ENCODE measurements around the gene NEMF.
"Not testable (repeated sequence)": the region's sequence is repeated elsewhere in the genome, so short reads cannot be mapped to it uniquely, and the experiment has no call there.

Gene NEMF

GRCh38 chr14:49816118-49816517 is 36.5 kb downstream of the NEMF start:
- not testable (repeated sequence) for DNase-seq (ENCODE audit: low read depth)

- DNase-seq (ENCODE audit: low read depth): no peak
Measured at GRCh38 chr14:49808780-49809179, 43.8 kb downstream of the NEMF start.

GRCh38 chr14:49796025-49796424 is 56.6 kb downstream of the NEMF start:
- no peak for DNase-seq (ENCODE audit: low read depth)

GRCh38 chr14:49792618-49793017 is 60.0 kb downstream of the NEMF start:
- DNase-seq (ENCODE audit: low read depth): no peak

GRCh38 chr14:49786315-49786714 is 66.3 kb downstream of the NEMF start:
- DNase-seq (ENCODE audit: low read depth): no peak

GRCh38 chr14:49783394-49784014 is 69.1 kb downstream of the NEMF start:
- no peak for DNase-seq (ENCODE audit: low read depth)

GRCh38 chr14:49781040-49781439 is 71.5 kb downstream of the NEMF start:
- DNase-seq (ENCODE audit: low read depth): not testable (repeated sequence)

- DNase-seq (ENCODE audit: low read depth): no peak
Measured at GRCh38 chr14:49778421-49778820, 74.2 kb downstream of the NEMF start.

GRCh38 chr14:49774106-49774505 is 78.5 kb downstream of the NEMF start:
- no peak for DNase-seq (ENCODE audit: low read depth)

GRCh38 chr14:49771691-49772090 is 80.9 kb downstream of the NEMF start:
- DNase-seq (ENCODE audit: low read depth): not testable (repeated sequence)

GRCh38 chr14:49770212-49770817 is 82.3 kb downstream of the NEMF start:
- no peak for DNase-seq (ENCODE audit: low read depth)

GRCh38 chr14:49769581-49770211 is 82.9 kb downstream of the NEMF start:
- no peak for DNase-seq (ENCODE audit: low read depth)

- no peak for DNase-seq (ENCODE audit: low read depth)
Measured at GRCh38 chr14:49769171-49769570, 83.4 kb downstream of the NEMF start.

GRCh38 chr14:49768301-49769121 is 84.1 kb downstream of the NEMF start:
- peak; percentile 43 for DNase-seq (ENCODE audit: low read depth)

- DNase-seq (ENCODE audit: low read depth): peak; percentile 68
Measured at GRCh38 chr14:49767571-49768300, 84.9 kb downstream of the NEMF start, which contains the start of gene KLHDC2. KLHDC2 (plus strand) TSS chr14:49768153; CDS start chr14:49768469, 316 bp downstream.

- DNase-seq (ENCODE audit: low read depth): no peak
Measured at GRCh38 chr14:49767270-49767570, 85.4 kb downstream of the NEMF start.

GRCh38 chr14:49766839-49767238 is 85.7 kb downstream of the NEMF start:
- no peak for DNase-seq (ENCODE audit: low read depth)

- DNase-seq (ENCODE audit: low read depth): no peak
Measured at GRCh38 chr14:49761839-49762551, 90.6 kb downstream of the NEMF start.

GRCh38 chr14:49755378-49755777 is 97.2 kb downstream of the NEMF start:
- DNase-seq (ENCODE audit: low read depth): no peak

- no peak for DNase-seq (ENCODE audit: low read depth)
Measured at GRCh38 chr14:49754570-49755097, 98.0 kb downstream of the NEMF start.

- DNase-seq (ENCODE audit: low read depth): not testable (repeated sequence)
Measured at GRCh38 chr14:49746476-49746875, 106.1 kb downstream of the NEMF start.
